NCI-H1694 treated with DMSO at 0.1 percent for 48 hours (cell line): ENCODE results near the gene SARNP.
"Not testable (repeated sequence)": the region's sequence is repeated elsewhere in the genome, so short reads cannot be mapped to it uniquely, and the experiment has no call there.

Experiments
- DNase-seq: peaks from one replicate; lab custom pipeline; 2025; lab: John Stamatoyannopoulos, UW

The SARNP gene

GRCh38 chr12:55817345-55818139 is at the start of gene SARNP, which contains the start of gene ORMDL2:
TSS of gene SARNP (minus strand) at chr12:55817724. CDS start at chr12:55817701, 23 bp downstream.
TSS of gene ORMDL2 (plus strand) at chr12:55818041. CDS start at chr12:55819000, 959 bp downstream.
- DNase-seq: peak; percentile 99

- DNase-seq: not testable (repeated sequence)
Measured at GRCh38 chr12:55866454-55867004, 49.0 kb upstream of the SARNP start.

- no peak for DNase-seq
Measured at GRCh38 chr12:55865327-55865726, 47.8 kb upstream of the SARNP start.

- not testable (repeated sequence) for DNase-seq
Measured at GRCh38 chr12:55862931-55863330, 45.4 kb upstream of the SARNP start.

GRCh38 chr12:55862286-55862685 is 44.8 kb upstream of the SARNP start:
- no peak for DNase-seq

- DNase-seq: no peak
Measured at GRCh38 chr12:55861871-55862270, 44.3 kb upstream of the SARNP start.

- DNase-seq: no peak
Measured at GRCh38 chr12:55861396-55861795, 43.9 kb upstream of the SARNP start.

- no peak for DNase-seq
Measured at GRCh38 chr12:55852740-55853139, 35.2 kb upstream of the SARNP start.

- no peak for DNase-seq
Measured at GRCh38 chr12:55850893-55851292, 33.4 kb upstream of the SARNP start.

- DNase-seq: no peak
Measured at GRCh38 chr12:55850401-55850800, 32.9 kb upstream of the SARNP start.

- DNase-seq: no peak
Measured at GRCh38 chr12:55849616-55850343, 32.3 kb upstream of the SARNP start.

GRCh38 chr12:55847603-55848291 is 30.2 kb upstream of the SARNP start:
- no peak for DNase-seq

- no peak for DNase-seq
Measured at GRCh38 chr12:55847033-55847432, 29.5 kb upstream of the SARNP start.

- no peak for DNase-seq
Measured at GRCh38 chr12:55845785-55846496, 28.4 kb upstream of the SARNP start.

- no peak for DNase-seq
Measured at GRCh38 chr12:55845361-55845760, 27.8 kb upstream of the SARNP start.

GRCh38 chr12:55844961-55845360 is 27.4 kb upstream of the SARNP start:
- no peak for DNase-seq

- DNase-seq: no peak
Measured at GRCh38 chr12:55843431-55843830, 25.9 kb upstream of the SARNP start.

GRCh38 chr12:55842681-55843429 is 25.3 kb upstream of the SARNP start, which contains the start of gene MMP19:
TSS of gene MMP19 (minus strand) at chr12:55842936. CDS start at chr12:55842830, 106 bp downstream.
- no peak for DNase-seq

- DNase-seq: no peak
Measured at GRCh38 chr12:55840581-55841351, 23.2 kb upstream of the SARNP start.
